Activated CD8-positive, alpha-beta memory T cell treated with anti-CD3 and anti-CD28 coated beads, Interleukin-2, amount 10 ng/mL, durations not matched to agents 7 days and 5 days (primary cell): ENCODE data around the gene CBX4. TPM values are rescaled to one million over a fixed set of nuclear protein-coding genes. Genes with fewer than 3 reads are reported as not detected.

ENCODE experiments used
- ATAC-seq: fragments of 150-1000 bp; cut with Tn5 transposase; one replicate; pipeline ENCODE4 v1.10.0; 2021; ENCODE audit warnings: moderate library complexity
- CTCF ChIA-PET: fragments of 350-600 bp; sonication (Branson Sonifier 250); formaldehyde crosslinking; loops from one replicate; lab custom pipeline; 2021; ENCODE audit warnings: antibody characterized with exemption; lab: Charles Lee
- DNase-seq: peaks from one replicate; pipeline ENCODE4 v3.0.0-alpha.2; 2020
- H3K27ac Mint-ChIP-seq: one replicate; pipeline ENCODE4 v1.8.0; 2021; ENCODE audit warnings: mild to moderate bottlenecking, mixed read lengths
- H3K27me3 Mint-ChIP-seq: one replicate; pipeline ENCODE4 v1.8.0; 2021; ENCODE audit warnings: mixed read lengths
- H3K36me3 Mint-ChIP-seq: one replicate; pipeline ENCODE4 v1.8.0; 2021; ENCODE audit warnings: mild to moderate bottlenecking, mixed read lengths
- H3K4me1 Mint-ChIP-seq: one replicate; pipeline ENCODE4 v1.8.0; 2021; ENCODE audit warnings: mixed read lengths
- H3K4me3 Mint-ChIP-seq: one replicate; pipeline ENCODE4 v1.8.0; 2021; ENCODE audit warnings: mild to moderate bottlenecking, moderate library complexity, mixed read lengths
- H3K9me3 Mint-ChIP-seq: one replicate; pipeline ENCODE4 v1.8.0; 2022; ENCODE audit warnings: low read depth, mixed read lengths
- total RNA-seq, 2 experiments: library from RNA; stranded (reverse); gene quantifications; one replicate each; pipeline ENCODE4 v1.2.3, GENCODE V29; 2021

Gene CBX4
- total RNA-seq, 2 experiments from 2014 or later = 28.3 to 36.7 TPM

- Mint-ChIP-seq H3K36me3 (peaks cover 1% of the 10 kb centered on the region), H3K27me3 (peaks cover 60% of the 10 kb centered on the region), H3K27ac (peak overlapping the region; percentile 54), H3K4me3 (peak overlapping the region; percentile 58), H3K9me3 (no peaks in the 10 kb centered on the region), H3K4me1 (peaks cover 12% of the 10 kb centered on the region)
- DNase-seq (no peak), ATAC-seq (no peak)
- CTCF ChIA-PET = interaction anchor here (1.2 to 4.0 kb wide), 8 partner anchors 26 to 127 kb away, joined by 4 to 25 read pairs (median 8); no protein-coding TSS in a partner anchor
Measured at GRCh38 chr17:79843474-79843815, 4.2 kb upstream of the CBX4 start.

- DNase-seq (no peak), ATAC-seq (no peak)
- Mint-ChIP-seq H3K36me3 (peaks cover 6% of the 10 kb centered on the region), H3K9me3 (no peaks in the 10 kb centered on the region), H3K27ac (peak overlapping the region; percentile 36), H3K4me3 (no peak overlapping the region), H3K27me3 (peaks cover 55% of the 10 kb centered on the region), H3K4me1 (peaks cover 17% of the 10 kb centered on the region)
- CTCF ChIA-PET = interaction anchor here (0.7 to 4.0 kb wide), 12 partner anchors 9 to 158 kb away, joined by 3 to 44 read pairs (median 5); partner anchors contain the start of gene CBX8
Measured at GRCh38 chr17:79842656-79843473, 3.6 kb upstream of the CBX4 start.

GRCh38 chr17:79842136-79842655, 3.0 kb upstream of the CBX4 start:
- Mint-ChIP-seq H3K27ac (peak overlapping the region; percentile 43), H3K4me3 (no peak overlapping the region)
- CTCF ChIA-PET = interaction anchor here (0.7 to 4.0 kb wide), 12 partner anchors 9 to 159 kb away, joined by 3 to 44 read pairs (median 4); partner anchors contain the start of gene CBX8

GRCh38 chr17:79841369-79842135, 2.3 kb upstream of the CBX4 start:
- CTCF ChIA-PET = interaction anchor here (0.9 to 4.0 kb wide), 16 partner anchors 10 to 260 kb away, joined by 3 to 44 read pairs (median 6); partner anchors contain the start of genes CBX8 and GAA
- Mint-ChIP-seq H3K36me3 (peaks cover 10% of the 10 kb centered on the region), H3K27me3 (peaks cover 52% of the 10 kb centered on the region), H3K4me3 (no peak overlapping the region), H3K4me1 (peaks cover 27% of the 10 kb centered on the region), H3K27ac (peak overlapping the region; percentile 43), H3K9me3 (no peaks in the 10 kb centered on the region)
- DNase-seq (no peak), ATAC-seq (no peak)

More at GRCh38 chr17:79842136-79842655, 3.0 kb upstream of the CBX4 start:
- Mint-ChIP-seq H3K4me1 (peaks cover 22% of the 10 kb centered on the region), H3K9me3 (no peaks in the 10 kb centered on the region), H3K36me3 (peaks cover 7% of the 10 kb centered on the region), H3K27me3 (peaks cover 52% of the 10 kb centered on the region)
- ATAC-seq = no peak
- no peak for DNase-seq

- no peak for DNase-seq
- no peaks in the 10 kb centered on the region for H3K9me3 Mint-ChIP-seq
- peaks cover 30% of the 10 kb centered on the region for H3K4me1 Mint-ChIP-seq
- CTCF ChIA-PET = interaction anchor here (0.7 to 4.0 kb wide), 15 partner anchors 12 to 261 kb away, joined by 3 to 44 read pairs (median 6); partner anchors contain the start of genes CBX8 and GAA
- ATAC-seq = no peak
- H3K4me3 Mint-ChIP-seq = no peak overlapping the region
- H3K27me3 Mint-ChIP-seq = peaks cover 47% of the 10 kb centered on the region
- peak overlapping the region; percentile 43 for H3K27ac Mint-ChIP-seq
- H3K36me3 Mint-ChIP-seq = peaks cover 10% of the 10 kb centered on the region
Measured at GRCh38 chr17:79840989-79841286, 1.7 kb upstream of the CBX4 start.

- Mint-ChIP-seq H3K9me3 (no peaks in the 10 kb centered on the region), H3K27me3 (peaks cover 42% of the 10 kb centered on the region), H3K4me3 (peak overlapping the region; percentile 41), H3K27ac (no peak overlapping the region), H3K4me1 (peaks cover 32% of the 10 kb centered on the region), H3K36me3 (peaks cover 14% of the 10 kb centered on the region)
- CTCF ChIA-PET = interaction anchor here (0.7 to 4.0 kb wide), 21 partner anchors 12 to 422 kb away, joined by 3 to 44 read pairs (median 5); partner anchors contain the start of genes CBX8 and GAA
- no peak for ATAC-seq
- DNase-seq = no peak
Measured at GRCh38 chr17:79840269-79840988, 1.2 kb upstream of the CBX4 start.

GRCh38 chr17:79838522-79839274, 542 bp downstream of the CBX4 start:
- peaks cover 23% of the 10 kb centered on the region for H3K36me3 Mint-ChIP-seq
- peaks cover 37% of the 10 kb centered on the region for H3K4me1 Mint-ChIP-seq
- ATAC-seq (peak; percentile 14), DNase-seq (peak; percentile 71)
- H3K27ac Mint-ChIP-seq = peak overlapping the region; percentile 96
- peak overlapping the region; percentile 97 for H3K4me3 Mint-ChIP-seq
- peaks cover 34% of the 10 kb centered on the region for H3K27me3 Mint-ChIP-seq
- CTCF ChIA-PET = interaction anchor here (0.7 to 3.9 kb wide), 25 partner anchors 12 to 423 kb away, joined by 3 to 44 read pairs (median 5); partner anchors contain the start of genes CBX2 and CBX8
- no peaks in the 10 kb centered on the region for H3K9me3 Mint-ChIP-seq

- Mint-ChIP-seq H3K4me3 (peak overlapping the region; percentile 97), H3K27me3 (peaks cover 30% of the 10 kb centered on the region), H3K4me1 (peaks cover 38% of the 10 kb centered on the region), H3K36me3 (peaks cover 26% of the 10 kb centered on the region), H3K9me3 (no peaks in the 10 kb centered on the region), H3K27ac (peak overlapping the region; percentile 96)
- CTCF ChIA-PET = interaction anchor here (1.4 to 3.4 kb wide), 9 partner anchors 8 to 94 kb away, joined by 4 to 38 read pairs (median 10); partner anchors contain the start of gene CBX8
- ATAC-seq (no peak), DNase-seq (peak; percentile 64)
Measured at GRCh38 chr17:79837888-79838521, 1.2 kb downstream of the CBX4 start.

- Mint-ChIP-seq H3K27ac (peak overlapping the region; percentile 96), H3K36me3 (peaks cover 27% of the 10 kb centered on the region), H3K27me3 (peaks cover 22% of the 10 kb centered on the region), H3K4me3 (peak overlapping the region; percentile 97), H3K4me1 (peaks cover 36% of the 10 kb centered on the region), H3K9me3 (no peaks in the 10 kb centered on the region)
- ATAC-seq (peak; percentile 20), DNase-seq (peak; percentile 84)
- CTCF ChIA-PET = interaction anchor here (0.6 to 3.3 kb wide), 13 partner anchors 9 to 1620 kb away, joined by 3 to 38 read pairs (median 7); partner anchors contain the start of gene CBX8
Measured at GRCh38 chr17:79836972-79837887, 2.0 kb downstream of the CBX4 start.

- H3K4me1 Mint-ChIP-seq = peaks cover 34% of the 10 kb centered on the region
- H3K27ac Mint-ChIP-seq = peak overlapping the region; percentile 96
- H3K36me3 Mint-ChIP-seq = peaks cover 27% of the 10 kb centered on the region
- CTCF ChIA-PET = interaction anchor here (0.6 to 3.3 kb wide), 14 partner anchors 8 to 1620 kb away, joined by 3 to 38 read pairs (median 7); partner anchors contain the start of gene CBX8
- peak overlapping the region; percentile 97 for H3K4me3 Mint-ChIP-seq
- H3K27me3 Mint-ChIP-seq = peaks cover 17% of the 10 kb centered on the region
- no peaks in the 10 kb centered on the region for H3K9me3 Mint-ChIP-seq
- no peak for ATAC-seq
- no peak for DNase-seq
Measured at GRCh38 chr17:79836510-79836971, 2.7 kb downstream of the CBX4 start.
